AG09309 (cell line): ENCODE data around the gene RCOR1.

Experiments used
- DNase-seq: peaks from one replicate; pipeline ENCODE4 v3.0.0-alpha.2; 2010; ENCODE audit warnings: low read depth
- H3K4me3 ChIP-seq: 2 replicates; pipeline ENCODE4 v1.5.1; 2011; ENCODE audit warnings: mild to moderate bottlenecking, low read depth, low read length, moderate library complexity; ENCODE audit not compliant: control insufficient read depth
- CTCF ChIP-seq: IDR thresholded peaks from 2 replicates; pipeline ENCODE4 v1.5.1; 2011; ENCODE audit warnings: mild to moderate bottlenecking, low read depth, low read length, inconsistent platforms; ENCODE audit not compliant: insufficient read depth, control insufficient read depth; ENCODE audit errors: missing control alignments

Gene RCOR1

GRCh38 chr14:102593825-102594137 lies 1.3 kb downstream of the RCOR1 start:
- no peak for TF ChIP-seq CTCF
- no peak for DNase-seq
- H3K4me3 ChIP-seq = peak overlapping the region; percentile 60

- no peak for DNase-seq
Observed at GRCh38 chr14:102594514-102595175, 2.2 kb downstream of the RCOR1 start.

GRCh38 chr14:102601378-102601925 lies 9.0 kb downstream of the RCOR1 start:
- no peak overlapping the region for H3K4me3 ChIP-seq
- TF ChIP-seq CTCF = no peak
- no peak for DNase-seq

More at GRCh38 chr14:102594514-102595175, 2.2 kb downstream of the RCOR1 start:
- H3K4me3 ChIP-seq = peak overlapping the region; percentile 60
- TF ChIP-seq CTCF = peak; percentile 85

DNA sequence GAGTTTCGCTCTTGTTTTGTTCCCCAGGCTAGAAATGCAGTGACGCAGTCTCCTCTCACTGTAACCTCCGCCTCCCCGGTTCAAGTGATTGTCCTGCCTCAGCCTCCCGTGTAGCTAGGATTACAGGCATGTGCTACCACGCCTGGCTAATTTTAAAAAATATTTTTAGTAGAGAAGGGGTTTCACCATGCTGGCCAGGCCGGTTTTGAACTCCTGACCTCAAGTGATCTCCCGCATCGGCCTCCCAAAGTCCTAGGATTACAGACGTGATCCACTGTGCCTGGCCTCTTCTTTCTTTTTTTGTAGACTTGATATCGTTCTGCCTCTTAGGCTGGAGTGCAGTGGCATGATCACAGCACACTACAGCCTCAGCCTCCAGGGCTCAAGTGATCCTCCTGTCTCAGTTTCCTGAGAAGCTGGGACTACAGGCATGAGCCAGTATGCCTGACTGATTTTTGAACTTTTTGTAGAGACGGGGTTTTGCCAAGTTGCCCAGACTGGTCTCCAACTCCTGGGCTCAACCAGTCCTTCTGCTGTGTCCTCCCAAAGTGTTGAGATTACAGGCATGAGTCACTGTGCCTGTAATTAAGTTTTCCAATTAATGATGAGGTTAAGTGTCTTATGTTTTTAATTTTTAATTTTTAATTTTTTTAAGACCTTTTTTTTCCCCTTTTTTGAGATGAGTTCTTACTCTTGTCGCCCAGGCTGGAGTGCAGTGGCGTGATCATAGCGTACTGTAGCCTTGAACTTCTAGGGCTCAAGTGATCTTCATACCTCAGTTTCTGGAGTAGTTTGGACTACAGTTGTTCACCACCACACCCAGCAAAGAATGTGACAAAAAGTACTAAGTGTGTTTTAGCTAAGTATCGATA lies 10.2 kb downstream of the RCOR1 start:
- DNase-seq = no peak
- no peak for TF ChIP-seq CTCF
- no peak overlapping the region for H3K4me3 ChIP-seq

GRCh38 chr14:102603293-102603907 lies 11.0 kb downstream of the RCOR1 start:
- no peak for TF ChIP-seq CTCF
- DNase-seq = no peak
- no peak overlapping the region for H3K4me3 ChIP-seq

DNA sequence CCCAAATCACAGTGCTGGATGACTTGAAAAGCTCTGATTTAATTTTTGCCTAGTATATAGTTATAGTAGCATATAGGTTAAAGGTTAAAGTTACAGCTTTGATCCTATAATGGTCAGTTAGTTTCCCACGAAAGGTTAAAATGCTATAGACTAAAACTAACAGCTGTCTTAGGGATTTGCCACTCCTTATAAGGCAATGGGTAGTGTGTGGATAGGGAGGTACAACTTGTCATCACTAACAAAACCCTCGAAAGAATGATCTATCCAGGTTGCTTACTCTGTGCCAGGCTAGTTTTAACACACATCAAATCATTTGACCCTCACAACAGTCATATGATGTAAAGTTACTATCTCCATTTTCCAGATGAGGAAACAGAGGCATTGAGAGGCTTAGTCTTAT lies 11.7 kb downstream of the RCOR1 start:
- H3K4me3 ChIP-seq = no peak overlapping the region
- no peak for TF ChIP-seq CTCF
- DNase-seq = no peak
